HG03521 (cell line): ENCODE measurements around the gene HDAC4.
A peak's percentile ranks its signal among the peaks of the same experiment; 100 is the strongest.

ENCODE experiments used
- ATAC-seq: cut with Tn5 transposase; IDR thresholded peaks from one replicate; pipeline ENCODE4 v1.9.1; 2021; ENCODE audit warnings: mild to moderate bottlenecking, moderate library complexity; ENCODE audit not compliant: unreplicated experiment

The HDAC4 gene

GRCh38 chr2:239271882-239272281, 128.9 kb downstream of the HDAC4 start:
- ATAC-seq = no peak

GRCh38 chr2:239271471-239271870, 129.3 kb downstream of the HDAC4 start:
- no peak for ATAC-seq

- ATAC-seq = no peak
Measured at GRCh38 chr2:239269916-239270315, 130.9 kb downstream of the HDAC4 start.

- ATAC-seq = no peak
Measured at GRCh38 chr2:239269173-239269885, 131.5 kb downstream of the HDAC4 start.

GRCh38 chr2:239268549-239268948, 132.3 kb downstream of the HDAC4 start:
- ATAC-seq = no peak

GRCh38 chr2:239268082-239268481, 132.7 kb downstream of the HDAC4 start:
- ATAC-seq = no peak

- ATAC-seq = peak; percentile 93
Measured at GRCh38 chr2:239267288-239267951, 133.4 kb downstream of the HDAC4 start.

- ATAC-seq = no peak
Measured at GRCh38 chr2:239266779-239267287, 134.0 kb downstream of the HDAC4 start.

- ATAC-seq = no peak
Measured at GRCh38 chr2:239266434-239266766, 134.4 kb downstream of the HDAC4 start.

- no peak for ATAC-seq
Measured at GRCh38 chr2:239265681-239266433, 135.0 kb downstream of the HDAC4 start.

GRCh38 chr2:239264838-239265651, 135.8 kb downstream of the HDAC4 start:
- no peak for ATAC-seq

- ATAC-seq = no peak
Measured at GRCh38 chr2:239264492-239264837, 136.4 kb downstream of the HDAC4 start.

- no peak for ATAC-seq
Measured at GRCh38 chr2:239263669-239264491, 136.9 kb downstream of the HDAC4 start.

- ATAC-seq = no peak
Measured at GRCh38 chr2:239263231-239263630, 137.6 kb downstream of the HDAC4 start.

- no peak for ATAC-seq
Measured at GRCh38 chr2:239262484-239263230, 138.2 kb downstream of the HDAC4 start.

- no peak for ATAC-seq
Measured at GRCh38 chr2:239261796-239262483, 138.9 kb downstream of the HDAC4 start.

- no peak for ATAC-seq
Measured at GRCh38 chr2:239261356-239261755, 139.5 kb downstream of the HDAC4 start.

GRCh38 chr2:239260546-239261327, 140.1 kb downstream of the HDAC4 start:
- no peak for ATAC-seq
